Kidney (tissue), 14 donors: ENCODE measurements around the gene TNIP1. TPM values are rescaled to one million over a fixed set of nuclear protein-coding genes. Genes with fewer than 3 reads are reported as not detected.

Source experiments
- DNase-seq, 5 donors: peaks; one replicate each; pipeline ENCODE4 v3.0.0-alpha.2; 2013 to 2020
- FAIRE-seq: peaks from 2 replicates; lab custom pipeline; 2012; peaks lifted over from hg19 to GRCh38; lab: Jason Lieb, UNC
- H3K27ac ChIP-seq, 2 donors: one replicate each; pipeline ENCODE4 v1.7.0; 2013; ENCODE audit warnings: low read depth in 2 of 2, low read length in 2 of 2, inconsistent platforms in 1 of 2
- H3K27me3 ChIP-seq: one replicate; pipeline ENCODE4 v1.7.1; 2013; ENCODE audit warnings: low read length, inconsistent platforms; ENCODE audit not compliant: control insufficient read depth, insufficient read depth
- H3K36me3 ChIP-seq, 3 donors: one replicate each; pipeline versions ENCODE4 v1.7.0 to v1.7.1; 2013; ENCODE audit warnings: low read length in 3 of 3, control low read depth in 1 of 3, inconsistent platforms in 1 of 3; ENCODE audit not compliant: insufficient read depth in 3 of 3, control insufficient read depth in 2 of 3
- H3K4me1 ChIP-seq, 3 donors: one replicate each; pipeline versions ENCODE4 v1.7.0 to v1.7.1; 2013; ENCODE audit warnings: low read length in 3 of 3, inconsistent platforms in 1 of 3, low read depth in 1 of 3; ENCODE audit not compliant: control insufficient read depth in 2 of 3, insufficient read depth in 2 of 3
- H3K4me3 ChIP-seq, 3 donors: one replicate each; pipeline versions ENCODE4 v1.7.0 to v1.8.1; 2013; ENCODE audit warnings: low read length in 3 of 3, control low read depth in 1 of 3, inconsistent platforms in 1 of 3
- H3K9ac ChIP-seq, 3 donors: one replicate each; pipeline versions ENCODE4 v1.7.0 to v1.7.1; 2013; ENCODE audit warnings: low read length in 3 of 3, control low read depth in 1 of 3, inconsistent platforms in 1 of 3
- H3K9me3 ChIP-seq, 3 donors: one replicate each; pipeline versions ENCODE4 v1.7.0 to v1.7.1; 2013; ENCODE audit warnings: low read length in 3 of 3, control low read depth in 1 of 3, inconsistent platforms in 1 of 3; ENCODE audit not compliant: control insufficient read depth in 2 of 3, insufficient read depth in 1 of 3
- intact Hi-C: fragments of 100-400 bp; cut with DNase I; formaldehyde crosslinking; loops from one replicate; pipeline ENCODE4 v1.11.1; 2022
- polyA plus RNA-seq: library from polyadenylated mRNA; stranded (reverse); fragments of 350-450 nt; fragmentation: Illumina TruSeq; extraction: RNeasy Lipid Tissue Mini Kit (QIAGEN cat#74804); gene quantifications from one replicate; pipeline ENCODE4 v1.2.3, GENCODE V29; 2014; ENCODE audit warnings: low read depth, low replicate concordance; ENCODE audit not compliant: insufficient read depth
- total RNA-seq: library from RNA; stranded (reverse); fragmentation: NEBNext Ultra II Directional; extraction: Animal tissue kit (Norgen Biotek cat#: 25700); gene quantifications from one replicate; pipeline ENCODE4 v1.2.1, GENCODE V29; 2021
- TF ChIP-seq, protein P1 (sequence below): IDR thresholded peaks from 3 replicates; pipeline ENCODE4 v1.5.1; 2012; ENCODE audit warnings: mild to moderate bottlenecking, moderate library complexity, borderline replicate concordance; ENCODE audit not compliant: insufficient read depth; ENCODE audit errors: extremely low read depth
- donor health status: control.
- donor health status: control.
- donor health status: control.
- donor health status: control.
- donor health status: control.
- donor health status: DM: yes; HTN: yes; CAD: no.
- donor health status: Normal renal cell carcinoma (clear cell type).

Gene TNIP1
- total and polyA plus RNA-seq, 2 donors from 2014 or later, result 109 to 132 TPM

DNA sequence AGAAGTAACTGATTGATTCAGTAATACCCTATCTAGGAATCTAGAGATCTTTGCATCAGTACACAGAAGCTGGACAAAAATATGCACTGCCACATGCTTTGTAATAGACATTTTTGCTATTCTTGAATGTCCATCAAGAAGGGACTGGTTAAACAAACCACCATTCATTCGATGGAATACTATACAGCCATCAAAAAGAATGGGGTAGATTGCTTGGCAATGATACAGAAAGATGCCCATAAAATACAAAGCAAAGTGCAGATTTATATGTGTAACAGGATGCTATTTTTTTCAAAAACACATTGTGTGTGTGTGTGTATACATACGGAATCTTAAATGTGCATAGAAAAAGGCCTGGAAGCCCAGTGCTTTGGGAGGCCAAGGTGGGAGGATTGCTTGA, 7.6 kb downstream of the TNIP1 start:
- H3K9ac ChIP-seq, result no peak overlapping the region
- no peaks in the 10 kb centered on the region for H3K27me3 ChIP-seq
- DNase-seq (no peak), FAIRE-seq (no peak)
- TF ChIP-seq, protein P1, sequence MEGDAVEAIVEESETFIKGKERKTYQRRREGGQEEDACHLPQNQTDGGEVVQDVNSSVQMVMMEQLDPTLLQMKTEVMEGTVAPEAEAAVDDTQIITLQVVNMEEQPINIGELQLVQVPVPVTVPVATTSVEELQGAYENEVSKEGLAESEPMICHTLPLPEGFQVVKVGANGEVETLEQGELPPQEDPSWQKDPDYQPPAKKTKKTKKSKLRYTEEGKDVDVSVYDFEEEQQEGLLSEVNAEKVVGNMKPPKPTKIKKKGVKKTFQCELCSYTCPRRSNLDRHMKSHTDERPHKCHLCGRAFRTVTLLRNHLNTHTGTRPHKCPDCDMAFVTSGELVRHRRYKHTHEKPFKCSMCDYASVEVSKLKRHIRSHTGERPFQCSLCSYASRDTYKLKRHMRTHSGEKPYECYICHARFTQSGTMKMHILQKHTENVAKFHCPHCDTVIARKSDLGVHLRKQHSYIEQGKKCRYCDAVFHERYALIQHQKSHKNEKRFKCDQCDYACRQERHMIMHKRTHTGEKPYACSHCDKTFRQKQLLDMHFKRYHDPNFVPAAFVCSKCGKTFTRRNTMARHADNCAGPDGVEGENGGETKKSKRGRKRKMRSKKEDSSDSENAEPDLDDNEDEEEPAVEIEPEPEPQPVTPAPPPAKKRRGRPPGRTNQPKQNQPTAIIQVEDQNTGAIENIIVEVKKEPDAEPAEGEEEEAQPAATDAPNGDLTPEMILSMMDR, result no peak
- peaks cover 0 to 18% (median 4%) of the 10 kb centered on the region in 3 donors for H3K36me3 ChIP-seq
- intact Hi-C loops, result no loop called here
- H3K27ac ChIP-seq, result peak overlapping the region; percentile 20 to 75
- H3K4me3 ChIP-seq, result no peak overlapping the region
- peaks cover 0 to 70% (median 56%) of the 10 kb centered on the region in 3 donors for H3K4me1 ChIP-seq
- no peaks in the 10 kb centered on the region for H3K9me3 ChIP-seq

DNA sequence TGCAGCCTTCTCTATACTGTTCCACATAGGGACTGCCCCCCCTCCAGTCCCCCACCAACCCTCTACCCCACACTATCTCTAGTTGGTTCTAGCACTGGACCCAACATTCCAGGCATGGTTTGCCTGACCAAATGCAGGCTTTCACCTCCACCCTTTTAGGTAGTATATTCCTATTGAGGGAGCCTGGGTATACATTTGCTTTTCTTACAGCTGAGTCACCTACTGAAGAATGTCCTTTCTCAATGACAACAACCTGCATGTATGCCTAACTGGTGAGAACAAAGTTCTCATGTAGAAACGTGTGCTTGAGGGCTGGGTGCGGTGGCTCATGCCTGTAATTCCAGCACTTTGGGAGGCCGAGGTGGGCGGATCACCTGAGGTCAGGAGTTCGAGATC, 8.2 kb downstream of the TNIP1 start:
- TF ChIP-seq, protein P1, result no peak
- peak overlapping the region; percentile 75 for H3K27ac ChIP-seq
- no peak for DNase-seq
- no peaks in the 10 kb centered on the region for H3K27me3 ChIP-seq
- H3K4me1 ChIP-seq, result peaks cover 0 to 71% (median 59%) of the 10 kb centered on the region in 3 donors
- H3K9me3 ChIP-seq, result no peaks in the 10 kb centered on the region
- no peak overlapping the region for H3K9ac ChIP-seq
- no peak overlapping the region for H3K4me3 ChIP-seq
- no peak for FAIRE-seq
- intact Hi-C loops, result no loop called here
- peaks cover 0 to 18% (median 4%) of the 10 kb centered on the region in 3 donors for H3K36me3 ChIP-seq

DNA sequence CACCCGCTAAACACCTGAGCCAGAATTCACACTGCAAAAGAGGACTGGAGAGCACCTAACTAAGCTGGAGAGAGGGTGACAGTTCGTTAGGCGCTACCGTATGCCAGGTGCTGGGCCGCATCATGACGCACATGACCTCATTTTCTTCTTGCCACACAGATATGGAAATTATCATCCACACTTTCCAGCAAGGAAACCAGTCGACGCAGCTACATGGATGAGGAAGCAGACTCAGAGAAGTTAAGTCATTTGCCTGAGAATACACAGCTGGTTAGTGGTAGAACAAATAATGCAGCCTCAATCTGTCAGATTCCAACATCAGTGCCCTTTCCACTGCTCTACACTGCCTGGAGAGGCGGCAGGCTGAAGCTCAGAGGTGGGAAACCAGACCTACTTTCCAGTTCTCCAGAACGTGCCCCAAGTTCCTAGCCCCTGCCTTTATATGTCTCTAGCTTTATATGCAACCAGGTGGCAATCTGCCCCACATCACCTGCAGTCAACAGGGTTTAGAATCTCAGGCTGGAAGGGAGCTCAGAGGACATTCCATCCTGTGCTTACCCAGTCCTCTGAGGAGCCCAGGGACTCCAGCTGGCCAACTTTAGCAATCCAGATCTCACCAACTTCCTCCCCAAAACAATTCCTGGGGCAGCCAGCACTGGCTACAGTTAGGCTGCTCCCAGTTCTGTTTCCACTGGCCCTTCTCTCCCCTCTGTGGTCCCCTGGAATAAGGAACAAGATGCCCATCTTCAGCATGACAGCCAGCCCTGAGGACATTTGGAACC, 8.8 kb downstream of the TNIP1 start:
- no peak for FAIRE-seq
- Histone ChIP-seq H3K4me3 (no peak overlapping the region), H3K36me3 (peaks cover 0 to 15% (median 4%) of the 10 kb centered on the region in 3 donors), H3K9ac (no peak overlapping the region), H3K27me3 (no peaks in the 10 kb centered on the region), H3K4me1 (peaks cover 0 to 71% (median 60%) of the 10 kb centered on the region in 3 donors), H3K27ac (peak overlapping the region; percentile 75), H3K9me3 (no peaks in the 10 kb centered on the region)
- TF ChIP-seq, protein P1, result no peak
- intact Hi-C loops, result no loop called here
- no peak for DNase-seq
